ENCODE data around the gene TUBB4B.
"Not testable (repeated sequence)": the region's sequence is repeated elsewhere in the genome, so short reads cannot be mapped to it uniquely, and the experiment has no call there.

TUBB4B gene

DNA sequence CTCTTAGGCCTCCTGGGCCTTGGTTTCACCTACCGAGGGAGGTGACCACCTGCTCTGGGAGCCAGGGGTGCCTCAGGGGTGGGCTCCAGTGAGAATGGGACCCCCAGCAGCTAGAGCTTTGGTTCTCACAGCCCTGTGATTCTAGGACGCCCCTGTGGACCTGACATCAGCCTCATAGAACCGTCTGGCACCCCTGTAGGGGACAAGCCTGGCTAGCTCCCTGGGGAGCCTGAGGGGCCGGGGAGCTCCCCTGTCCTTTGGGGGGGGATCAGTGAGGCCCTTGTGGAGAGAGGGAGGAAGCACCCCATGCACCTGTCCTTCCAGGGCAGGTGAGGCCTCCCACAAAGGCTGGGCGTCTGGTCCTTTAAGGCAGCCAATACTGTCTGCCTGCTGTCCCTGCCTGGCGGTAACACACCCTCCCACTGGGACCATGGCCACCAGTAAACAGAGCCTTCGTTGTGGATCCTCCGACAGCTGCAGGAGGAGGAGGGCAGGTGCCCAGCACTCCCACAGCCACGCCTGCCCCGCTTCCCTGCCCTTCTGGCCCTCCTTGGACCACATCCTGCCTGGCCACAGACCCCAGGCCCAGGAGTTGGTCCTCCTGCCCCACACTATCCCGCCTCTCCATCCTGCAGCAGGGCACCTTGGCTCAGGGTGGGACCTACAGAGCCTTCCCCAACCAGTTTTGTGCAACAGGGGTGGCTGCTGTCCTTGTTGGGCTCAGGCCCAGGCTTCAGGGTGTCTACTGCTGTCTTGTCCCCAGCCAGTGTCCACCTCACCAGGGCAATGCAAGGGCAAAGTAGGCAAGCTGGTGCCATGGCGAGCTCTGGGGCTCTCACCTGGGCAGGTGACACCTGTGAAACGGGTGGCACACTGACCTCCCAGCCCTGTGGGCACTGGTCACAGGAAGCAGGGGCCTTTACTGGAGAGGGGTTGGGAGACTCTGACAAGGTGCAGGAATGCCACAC is 3.0 kb upstream of the TUBB4B start:
- DNase-seq (ENCODE audit: low spot score), result no peak

DNA sequence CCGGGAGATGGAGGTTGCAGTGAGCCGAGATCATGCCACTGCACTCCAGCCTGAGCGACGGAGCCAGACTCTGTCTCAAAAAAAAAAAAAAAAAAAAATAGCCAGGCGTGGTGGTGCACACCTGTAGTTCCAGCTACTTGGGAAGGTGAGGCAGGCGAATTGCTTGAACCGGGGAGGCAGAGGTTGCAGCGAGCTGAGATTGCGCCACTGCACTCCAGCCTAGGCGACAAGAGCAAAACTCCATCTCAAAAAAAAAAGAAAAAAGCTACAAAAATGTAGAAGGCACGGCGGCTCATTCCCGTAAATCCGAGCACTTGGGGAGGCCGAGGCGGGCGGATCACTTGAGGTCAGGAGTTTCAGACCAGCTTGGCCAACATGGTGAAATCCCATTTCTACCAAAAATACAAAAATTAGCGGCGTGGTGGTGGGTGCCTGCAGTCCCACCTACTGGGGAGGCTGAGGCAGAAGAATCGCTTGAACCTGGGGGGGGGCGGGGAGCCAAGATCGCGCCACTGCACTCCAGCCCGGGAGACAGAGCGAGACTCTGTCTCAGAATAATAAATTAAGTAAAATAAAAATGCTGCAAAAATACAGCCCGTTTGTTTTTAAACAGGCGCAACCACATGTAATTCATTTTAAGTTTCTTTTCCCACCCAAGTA is 1.4 kb upstream of the TUBB4B start:
- not testable (repeated sequence) for DNase-seq (ENCODE audit: low spot score)

DNA sequence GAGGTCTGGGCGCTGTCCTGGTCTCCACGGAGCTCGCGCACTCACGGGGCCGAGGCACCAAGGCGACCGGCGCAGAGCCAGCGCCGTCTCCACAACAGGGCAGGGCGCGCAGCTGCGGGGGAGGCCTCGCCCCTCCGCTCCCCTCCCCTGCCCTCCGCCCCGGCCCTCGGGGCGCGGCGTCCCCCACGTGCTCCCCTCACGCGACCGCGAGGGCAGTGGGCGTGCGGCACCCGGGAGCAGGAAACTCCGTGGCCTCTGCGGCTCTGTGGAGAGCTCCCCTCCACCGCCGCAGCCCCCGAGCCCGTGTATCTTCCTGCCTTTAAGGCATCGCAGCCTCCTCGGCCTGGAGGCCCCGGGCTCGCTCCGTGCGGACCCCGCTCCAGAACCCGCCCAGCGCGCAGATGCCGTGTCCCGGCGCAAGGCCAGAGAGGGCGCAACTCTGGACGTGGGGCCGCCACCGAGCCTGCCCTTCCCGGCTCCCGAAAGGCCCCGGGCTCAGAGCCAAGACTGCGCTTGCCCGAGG is 708 bp upstream of the TUBB4B start:
- peak; percentile 59 for DNase-seq (ENCODE audit: low spot score)

DNA sequence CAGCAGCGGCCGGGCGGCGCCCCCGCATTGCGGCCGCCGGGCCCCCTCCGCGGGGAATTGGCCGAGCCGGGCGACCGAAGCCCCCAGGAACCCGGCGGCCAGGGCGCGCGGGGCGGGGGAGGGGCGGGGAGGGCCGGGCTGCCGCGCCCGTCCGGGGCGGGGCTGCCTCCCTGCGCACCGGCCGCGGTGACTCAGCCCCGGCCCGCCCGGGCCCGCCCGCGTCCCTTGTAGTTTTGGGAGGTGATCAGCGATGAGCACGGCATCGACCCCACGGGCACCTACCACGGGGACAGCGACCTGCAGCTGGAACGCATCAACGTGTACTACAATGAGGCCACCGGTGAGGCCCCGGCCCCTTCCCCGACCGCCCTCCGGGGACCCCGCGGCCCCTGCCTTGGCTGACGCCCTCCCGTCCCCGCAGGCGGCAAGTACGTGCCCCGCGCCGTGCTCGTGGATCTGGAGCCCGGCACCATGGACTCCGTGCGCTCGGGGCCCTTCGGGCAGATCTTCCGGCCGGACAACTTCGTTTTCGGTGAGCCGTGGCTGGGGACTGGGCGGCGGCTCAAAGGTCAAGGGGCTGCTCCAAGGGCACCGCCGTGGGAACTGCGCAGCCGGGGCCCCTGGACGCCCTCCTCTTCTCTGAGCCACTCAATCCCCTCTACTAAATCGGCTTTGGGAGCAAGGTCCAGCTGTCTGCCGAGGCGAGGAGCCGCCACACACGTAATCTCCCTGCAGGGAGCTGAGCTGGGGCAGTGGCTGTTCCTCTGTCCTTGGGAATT is 592 bp downstream of the TUBB4B start:
- DNase-seq (ENCODE audit: low spot score), result peak; percentile 62

DNA sequence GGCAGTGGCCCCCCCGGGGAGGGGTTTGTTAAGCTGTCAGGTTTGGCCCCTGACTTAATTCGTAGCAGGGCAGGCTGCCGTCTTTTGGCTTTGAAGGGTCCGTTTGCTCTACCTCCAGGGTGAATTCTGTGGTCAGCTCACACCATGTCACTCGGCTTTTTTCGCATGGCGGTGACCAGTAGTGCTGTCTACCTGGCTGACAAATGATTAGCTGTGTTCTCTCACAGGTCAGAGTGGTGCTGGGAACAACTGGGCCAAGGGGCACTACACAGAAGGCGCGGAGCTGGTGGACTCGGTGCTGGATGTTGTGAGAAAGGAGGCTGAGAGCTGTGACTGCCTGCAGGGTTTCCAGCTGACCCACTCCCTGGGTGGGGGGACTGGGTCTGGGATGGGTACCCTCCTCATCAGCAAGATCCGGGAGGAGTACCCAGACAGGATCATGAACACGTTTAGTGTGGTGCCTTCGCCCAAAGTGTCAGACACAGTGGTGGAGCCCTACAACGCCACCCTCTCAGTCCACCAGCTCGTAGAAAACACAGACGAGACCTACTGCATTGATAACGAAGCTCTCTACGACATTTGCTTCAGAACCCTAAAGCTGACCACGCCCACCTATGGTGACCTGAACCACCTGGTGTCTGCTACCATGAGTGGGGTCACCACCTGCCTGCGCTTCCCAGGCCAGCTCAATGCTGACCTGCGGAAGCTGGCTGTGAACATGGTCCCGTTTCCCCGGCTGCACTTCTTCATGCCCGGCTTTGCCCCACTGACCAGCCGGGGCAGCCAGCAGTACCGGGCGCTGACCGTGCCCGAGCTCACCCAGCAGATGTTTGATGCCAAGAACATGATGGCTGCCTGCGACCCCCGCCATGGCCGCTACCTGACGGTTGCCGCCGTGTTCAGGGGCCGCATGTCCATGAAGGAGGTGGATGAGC is 1.4 kb downstream of the TUBB4B start:
- DNase-seq (ENCODE audit: low spot score), result no peak

DNA sequence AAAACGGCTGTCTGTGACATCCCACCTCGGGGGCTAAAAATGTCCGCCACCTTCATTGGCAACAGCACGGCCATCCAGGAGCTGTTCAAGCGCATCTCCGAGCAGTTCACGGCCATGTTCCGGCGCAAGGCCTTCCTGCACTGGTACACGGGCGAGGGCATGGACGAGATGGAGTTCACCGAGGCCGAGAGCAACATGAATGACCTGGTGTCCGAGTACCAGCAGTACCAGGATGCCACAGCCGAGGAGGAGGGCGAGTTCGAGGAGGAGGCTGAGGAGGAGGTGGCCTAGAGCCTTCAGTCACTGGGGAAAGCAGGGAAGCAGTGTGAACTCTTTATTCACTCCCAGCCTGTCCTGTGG is 2.2 kb downstream of the TUBB4B start:
- DNase-seq (ENCODE audit: low spot score), result not testable (repeated sequence)

DNA sequence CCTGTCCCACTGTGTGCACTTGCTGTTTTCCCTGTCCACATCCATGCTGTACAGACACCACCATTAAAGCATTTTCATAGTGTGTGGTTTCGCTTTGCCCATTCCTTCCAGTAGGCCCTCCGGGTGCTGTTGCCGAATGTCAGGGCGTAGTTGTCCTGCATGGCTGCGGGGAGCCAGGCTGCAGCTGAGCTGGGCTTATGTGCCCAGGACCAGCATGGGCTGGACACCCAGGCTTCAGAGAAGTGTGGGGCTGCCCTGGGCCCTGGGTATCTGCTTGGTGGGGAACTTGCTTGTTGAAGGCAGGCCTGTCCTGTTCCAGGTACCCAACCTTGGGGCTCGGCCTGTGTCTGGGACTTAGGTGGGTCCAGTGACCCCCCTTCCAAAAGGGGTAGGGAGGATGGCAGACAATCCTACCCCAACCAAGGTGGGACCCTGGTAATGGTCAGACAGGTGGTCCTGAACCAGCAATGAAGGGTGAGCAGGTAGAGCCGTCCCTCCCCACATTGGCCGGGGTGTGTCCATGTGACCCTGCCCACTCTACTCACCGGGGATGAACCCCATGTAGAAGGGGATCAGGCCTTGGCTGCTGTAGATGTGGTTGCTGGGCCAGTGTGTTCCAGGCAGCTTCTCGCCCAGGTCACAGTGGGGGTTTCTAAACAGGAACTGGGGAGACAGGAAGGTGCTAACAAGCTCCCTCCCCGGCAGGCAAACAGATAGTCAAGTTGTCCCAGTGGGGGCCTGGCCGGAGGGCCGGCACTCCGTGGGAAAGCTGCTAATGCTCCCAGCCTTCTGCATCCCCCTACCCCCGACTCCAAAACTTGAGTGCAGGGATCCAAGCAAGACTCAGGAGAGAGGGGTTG is 2.8 kb downstream of the TUBB4B start:
- DNase-seq (ENCODE audit: low spot score), result no peak

DNA sequence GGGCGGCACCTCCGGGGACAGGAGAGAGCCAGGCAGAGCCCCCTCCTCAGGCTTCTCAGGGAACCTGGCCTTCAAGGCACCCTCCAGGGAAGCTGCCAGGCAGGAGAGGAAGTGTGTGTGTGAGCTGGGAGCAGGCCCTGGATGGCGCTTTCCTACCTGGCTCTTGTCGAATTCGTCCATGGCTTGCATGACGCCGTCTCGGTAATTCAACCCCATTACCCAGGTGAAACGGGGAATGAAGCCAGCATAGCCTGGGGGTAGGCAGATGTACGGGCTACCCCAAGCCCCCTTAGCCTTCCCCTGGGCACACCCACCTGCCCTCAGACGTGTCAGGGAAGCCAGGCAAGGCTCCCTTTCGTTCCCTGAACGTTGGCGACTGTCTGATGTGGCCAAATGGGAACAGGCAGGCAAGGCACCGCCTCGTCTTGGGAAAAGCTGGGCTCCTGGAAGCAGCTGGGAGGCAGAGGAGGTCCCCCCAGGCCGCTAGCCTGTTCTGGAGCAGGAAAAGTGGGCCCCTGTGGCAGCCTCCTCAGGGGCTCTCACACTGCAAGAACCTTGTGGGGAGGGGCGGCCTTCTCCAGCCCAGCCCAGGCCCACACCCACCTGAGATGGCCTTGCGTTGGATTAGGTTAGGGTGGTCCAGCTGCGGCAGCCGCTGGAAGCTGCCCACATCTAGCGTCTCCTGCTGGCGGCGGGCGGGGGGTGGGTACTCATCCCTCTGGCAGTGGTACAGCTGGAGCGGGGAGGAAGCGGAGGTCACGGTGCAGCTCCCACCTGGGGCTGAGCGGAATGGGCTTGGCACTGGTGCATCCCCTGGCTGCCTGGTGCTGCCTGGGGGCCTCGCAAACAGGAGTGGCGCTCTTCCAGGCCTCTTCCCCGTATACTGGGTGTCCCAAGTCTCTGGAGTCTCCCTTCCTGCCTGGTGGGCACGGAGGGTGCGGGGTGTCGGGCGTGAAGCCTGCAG is 3.7 kb downstream of the TUBB4B start:
- DNase-seq (ENCODE audit: low spot score), result no peak

DNA sequence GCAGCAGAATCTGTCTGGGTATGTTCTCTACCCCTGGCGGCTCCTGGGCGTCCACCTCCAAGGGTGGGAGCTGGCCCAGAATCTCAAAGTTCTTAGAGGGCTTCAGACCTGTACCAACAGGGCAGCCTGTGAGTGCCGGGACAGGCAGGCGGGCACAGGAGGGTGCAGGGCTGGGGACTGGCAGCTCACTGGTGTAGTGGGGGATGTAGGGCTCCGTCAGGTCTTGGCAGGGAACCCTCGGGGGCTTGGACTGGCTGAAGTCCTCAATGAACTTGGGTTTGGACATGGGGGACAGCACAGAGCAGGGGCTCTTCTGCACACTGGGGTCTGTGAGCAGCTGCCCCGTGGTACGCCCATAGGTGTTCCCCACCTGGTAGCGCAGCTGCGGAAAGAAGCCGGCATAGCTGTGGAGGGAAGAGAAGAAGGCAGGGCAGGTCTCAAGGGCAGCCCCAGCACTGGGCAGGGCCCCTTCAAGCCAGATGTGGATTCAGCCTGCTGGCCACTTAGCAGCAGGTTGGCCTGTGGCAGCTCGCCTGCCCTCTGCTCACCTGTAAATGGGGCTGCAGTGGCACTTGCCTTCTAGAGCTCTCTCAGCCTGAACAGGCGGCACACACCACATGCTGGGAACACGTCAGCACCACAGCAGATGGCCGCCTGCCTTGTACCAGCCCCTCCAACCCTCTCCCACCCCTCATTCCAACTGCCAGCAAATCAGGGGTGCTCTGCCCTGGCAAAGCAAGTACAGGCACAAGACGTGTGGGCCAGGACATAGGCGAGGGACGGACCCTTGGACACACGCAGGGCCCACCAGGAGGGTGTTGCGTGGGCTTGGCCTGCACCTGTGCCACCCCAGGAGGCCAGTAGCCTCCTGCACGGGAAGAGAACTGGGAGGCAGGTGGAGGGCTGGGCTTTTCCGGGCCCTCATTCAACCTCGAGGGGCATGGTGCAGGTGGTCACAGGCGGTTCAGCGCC is 4.6 kb downstream of the TUBB4B start:
- DNase-seq (ENCODE audit: low spot score), result no peak

DNA sequence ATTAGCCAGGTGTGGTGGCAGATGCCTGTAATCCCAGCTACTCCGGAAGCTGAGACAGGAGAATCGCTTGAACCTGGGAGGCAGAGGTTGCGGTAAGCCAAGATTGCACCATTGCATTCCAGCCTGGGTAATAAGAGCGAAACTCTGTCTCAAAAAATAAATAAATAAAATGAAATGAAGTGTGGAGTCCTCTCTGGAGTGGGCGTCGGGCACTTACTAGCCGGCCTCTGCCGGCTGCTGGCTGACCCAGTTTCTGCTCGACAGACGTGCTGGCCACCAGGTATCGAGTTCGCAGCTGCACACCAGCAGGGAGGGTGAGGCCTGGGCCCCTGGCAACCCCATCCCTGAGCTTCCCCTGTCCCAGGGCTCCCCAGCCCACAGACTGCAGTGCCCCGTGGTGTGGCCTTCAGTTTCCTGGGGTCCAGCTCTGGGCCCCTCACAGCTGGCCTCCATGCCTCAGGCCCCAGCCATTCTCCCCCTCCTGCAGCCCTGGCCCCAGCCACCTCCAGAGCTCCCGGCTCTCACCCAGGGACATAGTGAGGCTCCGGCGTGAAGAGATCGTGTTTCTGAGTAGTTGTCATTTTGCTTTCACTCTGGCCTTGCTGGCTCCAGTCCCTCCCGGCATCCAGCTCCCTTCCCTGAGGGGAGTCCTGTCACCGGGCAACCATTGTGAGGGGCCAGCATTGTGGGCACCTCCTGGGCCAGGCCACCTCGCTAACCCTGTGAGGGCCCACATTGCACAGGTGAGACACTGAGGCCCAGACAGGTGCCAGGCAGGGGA is 6.2 kb downstream of the TUBB4B start:
- no peak for DNase-seq (ENCODE audit: low spot score)

DNA sequence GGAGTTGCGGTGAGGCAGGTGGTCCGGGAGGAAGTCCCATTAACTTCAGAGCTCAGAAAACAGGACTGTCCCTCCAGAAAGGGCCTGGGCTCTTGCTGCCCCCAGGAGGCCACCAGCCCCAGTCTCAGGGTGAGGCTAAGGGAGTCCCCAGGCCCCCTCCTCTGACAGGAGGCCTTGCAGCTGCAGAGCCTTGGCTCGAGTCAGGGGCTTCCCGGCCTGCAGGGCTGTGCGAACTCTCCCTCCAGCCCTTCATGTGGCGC is 6.8 kb downstream of the TUBB4B start:
- DNase-seq (ENCODE audit: low spot score), result no peak

DNA sequence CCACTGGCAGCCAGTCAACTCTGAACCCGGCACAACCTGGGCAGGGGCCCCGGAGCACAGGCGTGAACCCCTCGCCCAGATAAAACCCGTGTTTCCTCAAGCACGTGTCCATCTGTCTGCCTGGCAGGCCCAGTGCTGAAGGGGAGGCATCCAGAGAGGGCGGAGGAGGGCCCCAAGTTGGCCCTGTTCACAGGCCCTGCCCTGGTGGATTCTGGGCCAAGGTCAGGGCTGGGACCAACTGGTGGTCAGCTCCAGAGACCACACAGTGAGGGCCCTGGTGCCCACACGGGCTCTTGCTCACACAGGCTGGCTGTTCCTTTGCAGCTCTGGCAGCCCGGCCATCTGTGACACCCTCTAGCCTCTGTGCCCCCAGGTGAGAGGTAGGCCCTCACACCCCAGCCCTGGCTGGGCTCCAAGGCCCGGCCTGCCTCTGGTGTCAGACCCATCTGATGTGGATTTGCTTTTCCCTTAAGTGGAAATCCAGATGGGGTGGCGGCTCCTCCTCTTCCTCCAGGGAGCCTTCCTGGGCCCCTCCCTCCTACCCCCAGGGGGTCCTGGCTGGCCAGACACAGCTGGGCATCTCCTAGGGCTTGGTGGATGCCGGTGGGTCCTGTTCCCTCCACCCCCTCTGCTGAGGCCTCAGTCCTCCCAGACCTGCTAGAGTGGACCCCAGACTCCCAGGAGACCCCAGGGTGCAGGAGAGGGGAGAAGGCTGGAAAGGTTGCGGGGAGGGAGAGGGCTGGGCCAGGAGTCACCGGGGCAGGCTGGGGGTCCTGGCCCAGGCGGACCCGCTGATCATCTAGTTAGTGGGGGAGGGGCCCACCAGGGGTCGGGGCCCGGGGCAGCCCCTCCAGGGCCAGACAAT is 9.5 kb downstream of the TUBB4B start:
- DNase-seq (ENCODE audit: low spot score), result no peak

DNA sequence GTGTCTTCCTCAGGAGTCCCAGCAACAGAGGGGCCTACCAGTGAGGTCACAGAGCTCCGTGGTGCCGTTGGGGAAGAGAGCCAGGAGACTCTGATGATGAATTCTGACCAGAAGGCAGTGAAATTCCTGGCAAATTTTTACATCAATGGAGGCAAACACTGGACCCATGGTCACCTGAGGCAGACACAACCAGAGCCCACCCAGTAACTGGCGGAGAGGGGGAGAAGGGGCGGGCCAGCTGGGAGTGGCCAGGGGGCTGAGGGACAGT is 10.0 kb downstream of the TUBB4B start, which contains the start of gene STPG3:
Gene STPG3, plus strand, starts transcription at position 93 of the 268 bp plus-strand sequence. Its CDS starts 1 bp downstream, at position 94.
- DNase-seq (ENCODE audit: low spot score), result no peak

DNA sequence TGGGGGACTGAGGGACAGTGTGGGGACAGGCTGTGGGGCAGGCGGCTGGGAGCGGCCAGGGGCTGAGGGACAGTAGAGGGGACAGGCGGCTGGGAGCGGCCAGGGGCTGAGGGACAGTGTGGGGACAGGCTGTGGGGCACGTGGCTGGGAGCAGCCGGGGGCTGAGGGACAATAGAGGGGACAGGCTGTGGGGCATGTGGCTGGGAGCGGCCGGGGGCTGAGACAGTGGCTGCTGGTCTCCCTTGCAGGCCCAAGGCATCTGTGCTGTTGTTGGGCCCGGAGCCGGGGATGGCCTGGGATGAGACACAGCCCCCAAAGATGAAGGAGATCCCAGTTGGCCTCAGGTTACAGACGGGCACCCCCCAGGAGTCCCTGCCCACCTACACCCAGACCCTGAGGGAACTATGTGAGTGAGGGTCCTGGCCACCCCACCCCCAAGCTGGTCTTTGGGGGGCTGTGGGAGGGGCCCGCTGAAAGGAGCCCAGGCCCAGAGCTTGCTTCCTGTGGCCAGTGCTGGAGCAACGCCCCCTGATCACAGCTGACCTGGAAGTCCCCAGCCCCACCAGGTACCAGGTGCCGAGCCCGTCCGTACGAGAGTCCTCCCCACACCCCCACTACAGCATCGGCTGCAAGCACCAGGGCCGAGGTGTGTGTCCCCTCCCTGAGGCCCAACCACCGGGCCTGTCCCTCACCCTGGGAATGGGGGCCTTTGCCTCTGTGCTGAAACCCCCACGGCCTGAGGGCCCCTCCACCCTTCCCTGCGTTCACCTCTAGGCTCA is 10.6 kb downstream of the TUBB4B start:
- DNase-seq (ENCODE audit: low spot score), result no peak
